B cell (primary cell): ENCODE measurements around the gene IGF1.

ENCODE experiments used
- EZH2 ChIP-seq: IDR thresholded peaks from 2 replicates; pipeline ENCODE4 v1.6.1; 2012; ENCODE audit warnings: borderline replicate concordance, low read depth, mild to moderate bottlenecking, moderate library complexity, low read length; ENCODE audit not compliant: insufficient read depth, poor library complexity, severe bottlenecking
- TF ChIP-seq, protein P1 (sequence below): fragments of 200-600 bp; IDR thresholded peaks from one replicate; pipeline ENCODE4 v1.8.0; 2022; ENCODE audit warnings: antibody characterized with exemption, mild to moderate bottlenecking

GRCh38 chr12:102463659-102464249 is 16.6 kb downstream of the IGF1 start:
- no peak for TF ChIP-seq EZH2
- TF ChIP-seq, protein P1, sequence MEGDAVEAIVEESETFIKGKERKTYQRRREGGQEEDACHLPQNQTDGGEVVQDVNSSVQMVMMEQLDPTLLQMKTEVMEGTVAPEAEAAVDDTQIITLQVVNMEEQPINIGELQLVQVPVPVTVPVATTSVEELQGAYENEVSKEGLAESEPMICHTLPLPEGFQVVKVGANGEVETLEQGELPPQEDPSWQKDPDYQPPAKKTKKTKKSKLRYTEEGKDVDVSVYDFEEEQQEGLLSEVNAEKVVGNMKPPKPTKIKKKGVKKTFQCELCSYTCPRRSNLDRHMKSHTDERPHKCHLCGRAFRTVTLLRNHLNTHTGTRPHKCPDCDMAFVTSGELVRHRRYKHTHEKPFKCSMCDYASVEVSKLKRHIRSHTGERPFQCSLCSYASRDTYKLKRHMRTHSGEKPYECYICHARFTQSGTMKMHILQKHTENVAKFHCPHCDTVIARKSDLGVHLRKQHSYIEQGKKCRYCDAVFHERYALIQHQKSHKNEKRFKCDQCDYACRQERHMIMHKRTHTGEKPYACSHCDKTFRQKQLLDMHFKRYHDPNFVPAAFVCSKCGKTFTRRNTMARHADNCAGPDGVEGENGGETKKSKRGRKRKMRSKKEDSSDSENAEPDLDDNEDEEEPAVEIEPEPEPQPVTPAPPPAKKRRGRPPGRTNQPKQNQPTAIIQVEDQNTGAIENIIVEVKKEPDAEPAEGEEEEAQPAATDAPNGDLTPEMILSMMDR: no peak
